Neural cell (in vitro differentiated cells): ENCODE measurements around the gene PEX5.

Experiments used
- CTCF ChIP-seq: fragments of 450-650 bp; IDR thresholded peaks from 2 replicates; pipeline ENCODE4 v1.5.1; 2014; ENCODE audit warnings: antibody characterized with exemption, mild to moderate bottlenecking, moderate library complexity; ENCODE audit not compliant: poor library complexity, severe bottlenecking
- POLR2AphosphoS5 ChIP-seq: IDR thresholded peaks from 2 replicates; pipeline ENCODE4 v1.6.1; 2012
- REST ChIP-seq: IDR thresholded peaks from 2 replicates; pipeline ENCODE4 v1.6.1; 2012; ENCODE audit warnings: borderline replicate concordance

GRCh38 chr12:7205091-7205490, 15.6 kb downstream of the PEX5 start:
- TF ChIP-seq POLR2AphosphoS5 (no peak), REST (no peak), CTCF (no peak)
